Liver (tissue), 9 donors: ENCODE data around the gene LYST. TPM values are rescaled to one million over a fixed set of nuclear protein-coding genes. Genes with fewer than 3 reads are reported as not detected.
"Not testable (repeated sequence)": the region's sequence is repeated elsewhere in the genome, so short reads cannot be mapped to it uniquely, and the experiment has no call there.

Experiments
- DNase-seq: peaks from one replicate; pipeline ENCODE4 v3.0.0-alpha.2; 2017; ENCODE audit warnings: low spot score
- H3K27ac ChIP-seq, 2 donors: one replicate each; pipeline ENCODE4 v1.7.0; 2013; ENCODE audit warnings: inconsistent platforms in 2 of 2, low read length in 2 of 2, control low read depth in 1 of 2, low read depth in 1 of 2, mild to moderate bottlenecking in 1 of 2
- H3K27me3 ChIP-seq, 4 donors: one replicate each; pipeline versions ENCODE4 v1.6.1 to v1.7.0; 2013; ENCODE audit warnings: low read length in 3 of 4, inconsistent platforms in 1 of 4, mild to moderate bottlenecking in 1 of 4, moderate library complexity in 1 of 4; ENCODE audit not compliant: control insufficient read depth in 4 of 4, insufficient read depth in 4 of 4
- H3K36me3 ChIP-seq, 4 donors: one replicate each; pipeline versions ENCODE4 v1.6.1 to v1.7.0; 2013; ENCODE audit warnings: low read length in 3 of 4, mild to moderate bottlenecking in 3 of 4, low read depth in 1 of 4, moderate library complexity in 1 of 4; ENCODE audit not compliant: control insufficient read depth in 4 of 4, insufficient read depth in 3 of 4
- H3K4me1 ChIP-seq, 4 donors: one replicate each; pipeline versions ENCODE4 v1.6.1 to v1.7.0; 2013; ENCODE audit warnings: low read length in 3 of 4, mild to moderate bottlenecking in 3 of 4, moderate library complexity in 1 of 4; ENCODE audit not compliant: control insufficient read depth in 4 of 4, insufficient read depth in 4 of 4
- H3K4me3 ChIP-seq, 3 donors: one replicate each; pipeline versions ENCODE4 v1.6.1 to v1.7.0; 2013; ENCODE audit warnings: low read length in 3 of 3, control low read depth in 1 of 3, low read depth in 1 of 3, mild to moderate bottlenecking in 1 of 3
- H3K9ac ChIP-seq, 2 donors: one replicate each; pipeline ENCODE4 v1.7.0; 2013; ENCODE audit warnings: low read length in 2 of 2, mild to moderate bottlenecking in 2 of 2, moderate library complexity in 2 of 2, control low read depth in 1 of 2, low read depth in 1 of 2
- H3K9me3 ChIP-seq, 4 donors: one replicate each; pipeline versions ENCODE4 v1.6.1 to v1.7.0; 2013; ENCODE audit warnings: low read length in 3 of 4; ENCODE audit not compliant: control insufficient read depth in 4 of 4
- ATF3 ChIP-seq: IDR thresholded peaks from 2 replicates; pipeline ENCODE4 v1.6.1; 2016; ENCODE audit warnings: antibody characterized with exemption
- EGR1 ChIP-seq, 2 donors: IDR thresholded peaks; 2 replicates each; pipeline ENCODE4 v1.6.1; 2016 to 2018; ENCODE audit warnings: antibody characterized with exemption in 2 of 2, low read depth in 2 of 2
- FOXA2 ChIP-seq: IDR thresholded peaks from 2 replicates; pipeline ENCODE4 v1.6.1; 2016; ENCODE audit warnings: antibody characterized with exemption
- GABPA ChIP-seq, 2 donors: IDR thresholded peaks in 1 of 2; conservative IDR thresholded peaks in 1 of 2; 2 replicates each; pipeline ENCODE4 v1.6.1; 2016; ENCODE audit warnings: antibody characterized with exemption in 2 of 2, mild to moderate bottlenecking in 1 of 2, moderate library complexity in 1 of 2
- MAX ChIP-seq: IDR thresholded peaks from 2 replicates; pipeline ENCODE4 v1.6.1; 2016; ENCODE audit warnings: antibody characterized with exemption
- RAD21 ChIP-seq, 2 donors: IDR thresholded peaks; 2 replicates each; pipeline ENCODE4 v1.6.1; 2016; ENCODE audit warnings: antibody characterized with exemption in 2 of 2, mild to moderate bottlenecking in 2 of 2
- REST ChIP-seq: IDR thresholded peaks from 2 replicates; pipeline ENCODE4 v1.6.1; 2016; ENCODE audit warnings: antibody characterized with exemption, mild to moderate bottlenecking
- RXRA ChIP-seq, 2 donors: IDR thresholded peaks; 2 replicates each; pipeline ENCODE4 v1.6.1; 2017 to 2018; ENCODE audit warnings: antibody characterized with exemption in 2 of 2, mild to moderate bottlenecking in 1 of 2
- YY1 ChIP-seq: IDR thresholded peaks from 2 replicates; pipeline ENCODE4 v1.6.1; 2016; ENCODE audit warnings: antibody characterized with exemption, mild to moderate bottlenecking
- ZBTB33 ChIP-seq: IDR thresholded peaks from 2 replicates; pipeline ENCODE4 v1.6.1; 2016; ENCODE audit warnings: antibody characterized with exemption
- WGBS: extraction: QIAGEN DNeasy Blood & Tissue Kit; methylation state at CpG from one replicate; pipeline ENCODE4 v1.1.7; 2013; 5-methylcytosine and 5-hydroxymethylcytosine counted together
- polyA plus RNA-seq, 2 donors: library from polyadenylated mRNA; stranded (reverse) in 1 of 2; unstranded in 1 of 2; fragments of 200-250 nt in 1 of 2; fragments of >200 nt in 1 of 2; fragmentation: Nextera tagmentation in 1 of 2; extraction: Ambion mirVana in 1 of 2; gene quantifications; one replicate each; pipeline versions ENCODE4 v1.2.1 to v1.2.3, GENCODE V29; 2013 to 2015
- total RNA-seq, 2 donors: library from RNA; depleted of rRNA; stranded (reverse); fragments of >200 nt; gene quantifications; one replicate each; pipeline ENCODE4 v1.2.3, GENCODE V29; 2014
- donor health status: healthy.
- donor health status: healthy.
- donor health status: healthy.
- donor health status: healthy.
- donor health status: healthy.

LYST gene
- total and polyA plus RNA-seq, 4 donors = 3.4 to 45.9 (median 14.2) TPM

- no peaks in the 10 kb centered on the region for H3K4me1 ChIP-seq
- no peaks in the 10 kb centered on the region for H3K9me3 ChIP-seq
- H3K27me3 ChIP-seq = no peaks in the 10 kb centered on the region
- H3K36me3 ChIP-seq = no peaks in the 10 kb centered on the region
- no peak overlapping the region for H3K27ac ChIP-seq
- no peak overlapping the region for H3K9ac ChIP-seq
- no peak for TF ChIP-seq REST
- DNase-seq = no peak
- WGBS = 92% methylated on average over 12 of the region's 12 CpGs
- H3K4me3 ChIP-seq = no peak overlapping the region
These were observed 226.1 kb downstream of the LYST start for GRCh38 chr1:235640580-235640979.

GRCh38 chr1:235639226-235640205, 227.2 kb downstream of the LYST start:
- no peaks in the 10 kb centered on the region for H3K4me1 ChIP-seq
- H3K27me3 ChIP-seq = no peaks in the 10 kb centered on the region
- no peaks in the 10 kb centered on the region for H3K36me3 ChIP-seq
- no peak for DNase-seq
- 90% methylated on average over 14 of the region's 14 CpGs for WGBS
- H3K9me3 ChIP-seq = no peaks in the 10 kb centered on the region
- H3K4me3 ChIP-seq = no peak overlapping the region
- no peak for TF ChIP-seq ZBTB33
- TF ChIP-seq MAX = no peak
- TF ChIP-seq GABPA (IDR thresholded peaks at IDR 0.05 in 1 of 2, conservative IDR thresholded peaks at IDR 0.05 in 1 of 2) = no peak
- TF ChIP-seq RAD21 (IDR thresholded peaks at IDR 0.05) = no peak
- no peak for TF ChIP-seq RXRA (IDR thresholded peaks at IDR 0.05)
- no peak for TF ChIP-seq ATF3
- TF ChIP-seq REST = no peak
- no peak for TF ChIP-seq EGR1 (IDR thresholded peaks at IDR 0.05; ENCODE audit: low read depth in 2 of 2)
- no peak for TF ChIP-seq FOXA2
- no peak for TF ChIP-seq YY1
- no peak overlapping the region for H3K9ac ChIP-seq
- no peak overlapping the region for H3K27ac ChIP-seq

- H3K27ac ChIP-seq, DNase-seq, H3K4me1 ChIP-seq, H3K9me3 ChIP-seq, H3K36me3 ChIP-seq, H3K27me3 ChIP-seq, H3K9ac ChIP-seq, H3K4me3 ChIP-seq: not testable (repeated sequence)
- WGBS = 100% methylated on average over 2 of the region's 2 CpGs
These were observed 228.1 kb downstream of the LYST start for GRCh38 chr1:235638612-235639011.
